GM18873 (cell line): Measurements from ENCODE around the gene RAD51B.
"Not testable (repeated sequence)": the region's sequence is repeated elsewhere in the genome, so short reads cannot be mapped to it uniquely, and the experiment has no call there.

Experiments
- ATAC-seq: cut with Tn5 transposase; IDR thresholded peaks from one replicate; pipeline ENCODE4 v1.9.1; 2021; ENCODE audit warnings: mild to moderate bottlenecking, moderate library complexity, moderate number of reproducible peaks; ENCODE audit not compliant: unreplicated experiment, low FRiP score

The RAD51B gene

DNA sequence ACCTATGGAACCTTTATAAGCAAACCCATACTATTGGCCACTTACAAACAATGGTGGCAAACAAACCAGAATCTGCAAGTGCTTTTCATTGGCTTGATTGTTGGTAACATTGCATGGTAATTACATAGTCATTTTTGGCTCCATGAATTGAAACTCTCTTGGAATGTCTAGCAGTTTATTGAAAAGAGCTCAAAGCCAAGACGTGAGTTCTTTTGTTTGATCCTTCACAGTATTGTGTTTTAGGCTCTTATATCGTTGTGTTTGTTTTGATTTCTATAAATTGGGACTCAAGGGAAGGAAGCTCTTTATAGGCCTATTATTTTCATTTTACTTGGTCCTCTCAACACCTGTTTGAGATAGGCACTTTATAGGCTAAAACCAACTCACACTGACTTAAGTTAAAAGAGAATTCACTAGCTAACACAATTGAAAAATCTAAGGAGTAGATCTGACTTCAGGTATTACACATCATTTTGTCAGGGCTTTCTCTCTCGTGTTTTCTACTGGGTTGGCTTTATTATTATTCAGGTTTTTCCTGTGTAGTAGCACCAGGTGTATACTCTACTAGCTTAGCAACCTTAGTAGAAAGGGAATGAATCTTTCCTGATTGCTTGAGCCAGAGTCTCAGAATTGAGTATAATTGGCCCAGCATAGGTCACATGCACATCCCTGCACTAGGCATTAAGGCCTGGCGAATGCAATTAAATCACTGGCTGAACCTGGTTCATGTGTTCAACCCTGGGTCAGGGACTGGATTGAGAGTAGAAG lies 341.4 kb downstream of the RAD51B start:
- ATAC-seq = no peak

DNA sequence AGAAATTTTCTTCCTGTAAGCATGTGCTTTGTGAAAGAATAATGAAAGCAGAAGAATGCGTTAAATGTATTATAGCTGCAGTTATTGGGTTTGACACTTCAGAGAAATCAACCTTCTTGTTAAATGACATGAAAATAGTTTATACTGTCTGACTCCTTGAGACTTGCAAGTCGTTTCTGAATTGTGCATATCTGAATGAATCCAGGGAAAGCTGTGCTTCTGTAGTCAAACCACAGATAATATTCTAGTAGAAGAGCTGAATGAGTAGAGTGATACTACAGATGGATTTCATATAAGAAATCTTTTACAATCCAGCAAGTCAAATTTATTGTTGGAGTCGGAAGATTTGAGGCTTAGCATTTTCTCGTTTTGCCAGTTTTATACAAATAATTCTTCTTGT lies 343.3 kb downstream of the RAD51B start:
- ATAC-seq = no peak

DNA sequence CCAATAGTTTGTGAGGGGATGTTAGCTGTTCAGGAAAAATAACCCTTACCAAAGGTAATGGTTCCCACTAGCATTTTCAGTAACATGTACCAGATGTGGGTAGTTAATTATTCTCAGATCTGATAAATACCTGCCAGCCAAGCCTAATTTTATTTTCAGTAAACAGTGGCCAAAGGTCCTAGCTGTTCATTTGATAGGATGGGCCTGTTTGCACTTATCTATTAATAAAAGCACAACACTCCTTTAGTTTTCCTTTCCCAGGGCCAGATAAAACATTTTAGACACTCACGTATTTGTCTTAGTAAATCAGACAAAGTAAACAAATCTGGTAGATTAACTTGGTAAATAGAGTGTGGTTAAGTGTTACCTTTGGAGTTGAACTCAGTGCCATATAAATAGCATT lies 345.1 kb downstream of the RAD51B start:
- no peak for ATAC-seq

DNA sequence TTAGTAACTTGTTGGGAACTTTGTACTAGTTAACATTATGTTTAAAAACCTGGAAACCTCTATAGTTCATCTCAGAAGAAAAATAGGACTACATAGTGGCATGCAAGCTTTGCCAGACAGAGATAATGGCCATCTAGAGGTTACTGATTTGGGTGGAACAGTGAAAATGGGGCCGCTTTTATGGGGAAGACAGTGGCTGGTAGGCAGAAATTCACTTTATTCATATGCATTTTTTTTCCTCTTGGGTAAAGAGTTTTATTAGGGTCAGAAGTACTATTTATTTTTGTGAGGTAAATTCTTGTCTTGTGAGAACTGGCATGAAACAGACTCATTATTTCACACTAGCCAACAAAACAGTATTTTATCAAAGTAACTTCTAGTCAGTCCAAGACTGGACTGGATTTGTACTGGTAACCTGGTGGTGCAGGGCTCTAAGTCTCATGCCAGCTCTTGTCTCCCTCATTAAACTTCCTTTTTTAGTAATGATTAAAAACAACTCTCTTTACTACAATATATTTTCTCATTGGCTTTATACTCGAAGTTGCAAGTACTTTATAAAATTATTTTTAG lies 345.8 kb downstream of the RAD51B start:
- no peak for ATAC-seq

DNA sequence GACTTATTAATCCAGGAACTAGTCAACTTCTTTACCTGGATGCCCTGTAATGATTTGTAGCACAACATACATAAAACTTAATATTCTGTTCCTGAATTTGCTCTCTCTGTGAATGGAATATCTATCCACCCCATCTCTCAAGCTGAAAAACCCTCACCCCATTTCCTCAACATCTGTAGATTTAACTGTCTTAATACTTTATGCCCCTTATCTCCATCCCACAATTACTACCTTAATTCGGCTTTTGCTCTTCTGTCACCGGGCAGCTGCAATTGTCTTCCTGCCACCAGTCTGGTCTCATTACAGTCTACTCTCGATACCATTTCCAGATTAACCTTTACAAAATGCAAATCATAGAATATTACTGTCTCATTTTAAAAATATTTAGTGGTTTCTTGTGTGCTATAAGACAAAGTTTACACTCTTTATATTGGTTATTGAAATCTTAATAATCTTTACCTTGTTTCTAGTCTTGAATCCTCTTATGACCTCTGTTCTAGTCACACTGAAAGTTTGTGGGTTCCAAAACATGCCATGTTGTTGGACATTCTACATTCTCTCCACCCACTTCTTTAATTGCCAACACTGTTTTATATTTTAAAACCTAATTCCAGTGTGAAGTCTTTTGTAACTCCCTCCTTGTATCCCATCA lies 347.3 kb downstream of the RAD51B start:
- no peak for ATAC-seq

DNA sequence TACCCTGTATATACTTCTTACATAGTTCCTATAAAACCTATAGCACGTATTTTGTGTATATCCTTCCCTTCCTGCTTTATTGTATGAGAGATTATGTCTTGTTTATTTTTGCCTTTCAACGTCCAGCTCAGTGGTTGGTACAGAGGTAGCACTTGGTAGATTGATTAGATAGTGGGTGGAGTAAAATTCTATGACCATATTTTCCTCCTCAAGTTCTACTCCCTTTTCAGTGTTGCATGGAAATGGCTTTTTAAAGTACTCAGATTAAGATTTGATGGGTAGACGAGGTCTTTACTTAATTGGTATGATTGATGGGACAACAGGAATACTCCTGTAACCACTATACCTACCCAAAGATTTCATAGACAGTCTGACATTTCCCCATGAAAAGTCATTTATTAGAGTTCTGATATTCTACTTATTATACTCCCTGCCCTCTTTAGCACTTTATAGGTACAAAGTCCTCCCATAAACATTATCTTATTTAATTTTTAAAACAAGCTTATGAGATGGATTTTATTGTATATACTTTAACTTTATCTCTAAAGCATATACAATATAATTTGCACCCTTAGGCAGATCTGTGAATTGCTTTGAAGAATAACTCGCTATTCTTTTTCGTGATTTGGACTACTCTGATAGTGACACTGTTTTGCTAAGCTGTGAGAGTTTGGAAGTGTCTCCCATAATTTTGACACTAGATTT lies 348.0 kb downstream of the RAD51B start:
- ATAC-seq = no peak

DNA sequence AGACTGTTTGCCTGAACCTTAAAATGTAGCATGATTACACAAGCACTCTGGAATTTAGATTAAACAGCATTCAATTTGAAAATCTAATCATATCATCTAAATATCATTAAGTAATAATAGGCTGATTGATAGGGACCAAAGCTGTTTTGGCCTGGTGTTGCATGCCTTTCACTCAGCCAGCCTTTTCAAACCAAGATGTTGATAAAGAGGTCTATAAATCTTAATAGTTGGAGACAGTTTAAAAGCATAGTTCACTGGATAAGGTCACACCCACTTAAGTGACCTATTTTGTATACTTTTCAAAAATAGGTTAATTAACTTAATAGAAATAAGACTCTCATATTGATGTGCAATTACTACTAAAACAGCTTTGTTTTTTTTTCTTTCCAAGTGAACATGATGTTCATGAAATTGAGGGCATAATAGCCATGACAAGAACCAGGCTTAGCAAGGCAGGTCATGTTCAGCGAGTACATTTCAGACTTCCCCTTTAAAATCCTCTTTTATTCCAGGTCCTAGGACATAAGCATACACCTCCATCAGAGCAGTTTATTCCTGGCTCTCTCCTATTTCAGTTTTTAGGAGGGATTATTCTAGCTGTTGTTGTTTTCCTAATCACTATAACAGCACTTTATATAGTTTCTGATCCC lies 349.0 kb downstream of the RAD51B start:
- ATAC-seq = no peak

DNA sequence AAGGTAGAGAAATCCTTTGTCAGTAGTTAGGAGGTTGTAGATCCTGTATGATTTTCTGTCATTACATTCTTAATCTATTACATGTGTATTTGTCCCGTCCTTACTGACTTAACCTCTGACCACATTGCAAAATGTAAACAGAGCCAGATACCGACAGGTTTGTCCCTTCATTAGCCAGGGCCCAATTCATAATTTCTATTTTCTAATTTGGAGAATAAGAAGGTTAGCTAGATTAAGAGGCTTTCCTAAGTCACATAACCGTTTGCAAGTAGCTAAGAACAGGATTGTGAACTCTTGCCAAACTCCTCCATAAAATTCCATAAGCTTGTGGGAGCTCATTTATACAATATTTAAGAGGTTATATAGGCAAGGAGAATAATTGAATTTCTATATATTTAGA lies 352.6 kb downstream of the RAD51B start:
- ATAC-seq = no peak

DNA sequence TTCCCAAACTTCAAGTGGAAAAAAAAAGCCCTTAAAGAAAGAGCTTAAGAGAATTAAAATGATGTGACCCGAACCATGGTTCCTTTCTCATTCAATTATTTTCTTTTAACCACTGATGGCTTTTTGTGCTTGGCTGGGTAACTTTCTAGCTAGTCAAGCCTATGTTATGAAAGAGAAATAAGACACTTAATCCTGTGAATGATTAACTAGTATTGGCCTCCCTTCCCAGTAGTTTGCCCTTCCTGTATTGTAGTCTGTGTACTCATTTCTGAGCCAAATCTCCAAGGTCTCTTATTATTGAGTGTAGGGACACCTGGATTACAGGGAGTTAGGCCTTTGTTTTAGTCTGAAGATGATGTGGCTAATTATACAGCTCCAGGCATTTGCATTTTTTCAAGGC lies 353.0 kb downstream of the RAD51B start:
- no peak for ATAC-seq

DNA sequence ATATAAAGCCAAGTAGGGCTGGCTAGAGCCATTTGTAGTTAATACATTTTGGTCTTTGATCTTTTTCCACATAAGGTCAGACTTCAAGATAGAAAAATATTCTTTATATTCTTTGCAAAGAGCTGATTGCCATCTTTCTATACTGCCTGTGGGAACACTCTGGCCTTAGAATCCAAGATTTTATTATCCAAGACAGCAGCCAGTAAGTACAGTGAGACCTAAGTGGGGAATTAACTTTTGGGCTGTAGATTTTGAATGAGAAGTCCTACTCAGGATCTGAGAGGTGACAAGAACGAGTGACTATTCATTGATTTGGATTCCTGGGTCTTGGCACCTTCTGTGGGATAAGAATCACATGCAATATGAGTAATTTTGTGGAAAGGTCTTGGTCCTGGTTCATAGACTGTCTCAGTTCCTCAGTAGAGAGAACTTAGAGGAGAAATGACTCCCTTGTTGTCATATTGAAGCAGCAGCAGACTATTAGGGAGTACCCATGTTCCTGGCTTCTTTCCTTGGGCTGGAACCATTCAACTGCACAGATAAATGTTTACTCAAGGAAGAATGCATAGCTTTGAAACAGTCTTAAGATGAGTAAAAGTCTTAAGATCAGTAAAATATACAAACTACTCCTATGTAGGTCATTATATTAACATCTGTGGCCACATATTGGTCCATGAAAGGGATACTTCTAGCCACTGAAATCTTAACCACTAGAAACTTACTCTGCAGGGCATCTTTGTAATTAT lies 353.8 kb downstream of the RAD51B start:
- no peak for ATAC-seq

DNA sequence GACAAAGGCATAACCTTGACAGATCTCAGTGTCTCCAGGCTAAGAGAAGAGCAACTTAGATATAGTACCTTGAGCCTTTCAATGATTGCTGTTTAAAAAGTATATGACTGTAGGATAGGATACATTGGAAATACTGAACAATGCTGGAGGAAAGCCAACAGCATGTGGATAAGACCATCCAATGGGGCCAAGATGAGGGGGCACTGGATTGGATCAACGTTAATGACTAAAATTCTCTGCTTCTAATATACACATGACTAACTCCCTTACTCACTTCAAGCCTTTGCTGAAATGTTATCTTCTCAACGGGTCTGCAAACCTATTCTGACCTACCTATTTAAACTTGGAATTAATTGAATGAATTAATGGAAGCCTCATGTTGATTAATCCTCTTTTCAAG lies 354.9 kb downstream of the RAD51B start:
- no peak for ATAC-seq

DNA sequence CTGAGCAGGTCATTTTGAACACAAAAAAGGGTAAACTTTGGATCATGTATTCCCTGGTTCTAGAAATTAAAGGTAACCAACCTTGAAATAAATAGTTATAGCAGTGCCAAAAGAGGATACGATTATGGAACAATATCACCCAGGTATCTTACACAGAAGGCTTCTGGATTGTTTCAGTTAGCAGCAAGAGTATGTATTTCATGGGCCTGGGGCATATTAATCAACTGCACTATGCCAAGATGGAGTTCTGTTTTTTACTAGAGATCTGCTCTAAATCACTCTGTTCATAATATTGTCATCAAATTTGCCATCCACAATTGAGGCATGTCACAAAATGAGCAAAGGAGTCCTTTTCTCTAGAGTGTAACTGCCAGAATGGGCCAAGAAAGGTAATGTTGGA lies 357.1 kb downstream of the RAD51B start:
- no peak for ATAC-seq

DNA sequence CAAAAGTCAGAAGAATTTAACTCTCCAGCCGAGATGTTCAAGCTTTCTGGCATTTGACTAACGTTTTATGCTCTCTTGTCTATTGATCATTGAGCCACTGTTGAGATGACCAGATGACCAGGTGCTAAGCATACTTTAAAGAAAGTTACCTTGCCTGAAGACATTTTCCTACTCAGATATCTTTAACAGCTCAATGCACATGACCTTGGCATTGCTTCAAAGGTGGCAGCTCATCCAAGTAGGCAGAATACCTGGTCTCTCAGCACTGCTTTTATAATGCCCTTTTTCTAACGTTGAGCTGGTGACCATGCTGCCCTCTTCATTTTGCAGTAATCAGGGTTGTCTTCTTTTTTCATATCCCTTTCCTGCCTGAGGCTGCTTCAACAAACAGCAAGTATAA lies 358.1 kb downstream of the RAD51B start:
- no peak for ATAC-seq

DNA sequence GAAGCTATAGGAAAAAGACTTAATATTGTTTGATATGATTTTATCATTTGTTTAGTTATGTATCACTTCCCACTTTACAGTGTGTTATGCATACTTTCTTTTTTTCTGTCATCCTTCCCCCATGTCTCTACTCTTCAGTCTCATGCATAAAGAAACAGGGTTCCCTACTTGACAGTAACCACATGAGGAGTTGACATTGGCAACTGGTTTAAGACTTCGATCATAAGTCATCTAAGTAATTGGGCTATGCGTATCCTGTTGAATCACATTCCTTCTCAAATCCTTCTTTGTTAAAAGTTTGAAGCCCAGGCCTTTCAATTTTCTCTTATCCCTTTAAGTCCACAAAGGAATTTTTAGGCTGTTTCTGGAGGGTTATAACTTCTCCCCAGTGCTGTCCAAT lies 358.7 kb downstream of the RAD51B start:
- ATAC-seq = no peak

DNA sequence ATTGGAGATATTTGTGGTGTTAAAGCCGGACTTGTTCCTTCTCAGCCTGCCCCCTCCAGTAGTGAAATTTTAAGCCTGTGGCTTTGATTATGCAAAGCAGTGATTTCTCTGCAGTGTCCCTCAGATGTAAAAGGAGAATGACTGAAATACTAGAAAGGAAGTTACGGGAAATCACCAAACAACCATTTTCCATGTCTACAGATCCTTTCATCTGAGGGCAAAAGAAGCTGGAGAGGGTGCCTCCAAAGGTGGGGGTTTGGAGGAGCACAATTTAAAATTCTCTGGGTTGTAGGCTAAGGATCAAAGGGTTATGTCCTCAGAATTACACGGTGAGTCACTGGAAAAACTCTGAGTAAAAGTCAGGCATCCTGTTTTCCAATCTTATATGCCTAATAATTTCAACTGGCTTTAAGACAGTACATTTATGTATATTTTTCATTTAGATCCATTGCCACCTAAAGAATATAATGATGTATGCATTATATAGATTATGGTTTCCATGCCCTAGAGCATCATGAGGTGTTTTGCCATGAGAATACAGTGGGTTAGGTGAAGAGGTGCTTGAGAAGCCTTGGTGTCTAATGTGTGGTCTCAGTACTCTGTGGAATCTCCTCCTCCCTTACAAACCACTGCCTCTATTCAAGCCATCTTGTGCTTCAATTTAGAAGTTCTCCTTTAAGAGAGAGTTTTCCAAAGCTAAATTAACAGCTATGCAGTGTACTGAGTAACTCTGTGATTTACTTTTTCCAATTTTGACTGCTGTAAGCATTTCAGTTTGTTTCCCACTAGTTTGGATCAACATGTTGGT lies 362.1 kb downstream of the RAD51B start:
- ATAC-seq = no peak

DNA sequence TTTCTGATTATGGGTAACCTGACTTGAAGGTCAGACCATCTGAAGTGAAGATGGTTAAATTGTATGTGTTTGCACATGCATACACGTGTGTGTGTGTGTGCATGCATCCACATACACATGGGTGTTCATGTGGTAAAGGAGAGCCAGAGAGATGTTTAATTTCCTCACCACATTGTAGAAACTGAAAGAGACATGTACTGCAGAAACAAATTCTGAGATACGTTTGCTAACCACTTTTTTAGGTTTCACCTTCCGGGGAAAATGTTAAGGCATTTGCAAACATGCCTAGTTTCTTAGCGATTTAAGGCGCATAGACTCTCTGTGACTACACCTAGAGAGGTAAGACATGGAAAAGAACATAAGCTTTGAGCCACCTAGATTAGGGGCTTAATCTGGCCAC lies 362.9 kb downstream of the RAD51B start:
- no peak for ATAC-seq

DNA sequence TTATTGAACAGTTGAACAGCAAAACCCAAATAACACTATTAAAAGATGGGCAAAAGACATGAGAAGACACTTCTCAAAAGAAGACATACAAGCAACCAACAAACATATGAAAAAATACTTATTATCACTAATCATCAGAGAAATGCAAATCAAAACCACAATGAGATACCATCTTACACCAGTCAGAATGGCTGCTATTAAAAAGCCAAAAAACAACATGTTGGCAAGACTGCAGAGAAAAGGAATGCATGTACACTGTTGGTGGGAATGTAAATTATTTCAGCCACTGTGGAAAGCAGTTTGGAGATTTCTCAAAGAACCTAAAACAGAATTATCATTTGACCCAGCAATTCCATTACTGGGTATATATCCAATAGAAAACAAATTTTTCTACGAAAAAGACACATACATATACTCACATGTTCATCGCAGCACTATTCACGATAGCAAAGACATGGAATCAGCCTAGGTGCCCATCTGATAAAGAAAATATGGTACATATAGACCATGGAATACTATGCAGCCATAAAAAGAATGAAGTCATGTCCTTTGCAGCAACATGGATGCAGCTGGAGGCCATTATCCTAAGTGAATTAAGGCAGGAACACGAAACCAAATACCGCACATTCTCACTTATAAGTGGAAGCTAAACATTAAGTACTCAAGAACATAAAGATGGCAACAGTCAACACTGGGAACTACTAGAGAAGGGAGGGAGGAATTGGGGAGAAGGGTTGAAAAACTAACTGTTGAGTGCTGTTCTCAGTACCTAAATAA lies 367.1 kb downstream of the RAD51B start:
- not testable (repeated sequence) for ATAC-seq

DNA sequence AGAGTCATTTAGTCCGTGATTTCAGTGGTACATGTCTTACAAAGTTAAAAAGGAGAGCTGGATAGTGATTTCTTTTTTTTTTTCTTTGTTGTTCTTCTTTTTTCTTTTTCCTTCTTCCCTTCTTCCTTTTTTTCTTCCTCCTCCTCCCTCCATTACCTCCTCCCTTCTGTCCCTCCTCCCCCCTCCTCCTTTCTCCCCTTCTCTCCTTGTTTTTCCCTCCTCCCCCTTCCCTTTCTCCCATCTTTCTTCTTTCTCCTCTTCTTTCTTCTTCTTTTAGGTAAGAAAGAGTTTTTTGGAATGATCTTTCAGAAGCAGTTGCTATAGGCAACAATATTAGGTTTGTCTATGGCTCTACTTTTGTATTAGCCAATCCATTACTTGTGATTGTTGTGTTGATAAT lies 368.6 kb downstream of the RAD51B start:
- no peak for ATAC-seq

DNA sequence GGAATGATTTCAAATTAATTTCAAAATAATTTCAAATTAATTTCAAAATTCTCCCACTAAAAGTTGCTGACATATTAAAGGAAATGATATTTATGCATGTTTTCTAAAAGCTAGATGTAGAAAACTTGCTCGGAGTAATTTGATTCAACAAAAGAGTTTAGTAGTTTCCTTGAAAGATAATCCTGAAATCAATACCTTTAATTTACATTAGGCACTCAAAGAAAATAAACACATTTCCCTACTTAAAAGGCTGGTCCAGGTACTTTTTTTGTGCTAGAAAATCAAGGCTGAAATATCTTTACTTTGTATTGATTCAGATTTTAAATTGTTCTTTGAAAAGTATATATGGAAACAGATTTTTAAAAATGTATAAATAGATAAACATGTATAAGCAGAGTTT lies 370.5 kb downstream of the RAD51B start:
- no peak for ATAC-seq
